Hepatocyte (in vitro differentiated cells): ENCODE measurements around the gene FBLN1. TPM values are rescaled to one million over a fixed set of nuclear protein-coding genes. Genes with fewer than 3 reads are reported as not detected.

Experiments used
- DNase-seq: peaks from one replicate; pipeline ENCODE4 v3.0.0-alpha.2; 2016; ENCODE audit warnings: low spot score
- H2AFZ ChIP-seq: fragments of 200-600 bp; sonication (generic); 2 replicates; pipeline ENCODE4 v1.6.0; 2016; ENCODE audit warnings: antibody characterized with exemption, mild to moderate bottlenecking
- H3K27ac ChIP-seq: fragments of 200-600 bp; sonication (generic); 2 replicates; pipeline ENCODE4 v1.5.1; 2016; ENCODE audit warnings: mild to moderate bottlenecking
- H3K27me3 ChIP-seq: fragments of 200-600 bp; sonication (generic); 2 replicates; pipeline ENCODE4 v1.6.1; 2016
- H3K36me3 ChIP-seq: fragments of 200-600 bp; sonication (generic); replicated peaks from 2 replicates; pipeline ENCODE4 v1.5.1; 2016; ENCODE audit warnings: low read depth; ENCODE audit not compliant: insufficient read depth
- H3K4me1 ChIP-seq: fragments of 200-600 bp; sonication (generic); 2 replicates; pipeline ENCODE4 v1.5.1; 2016; ENCODE audit warnings: mild to moderate bottlenecking, moderate library complexity; ENCODE audit not compliant: insufficient read depth
- H3K4me2 ChIP-seq: fragments of 200-600 bp; sonication (generic); 2 replicates; pipeline ENCODE4 v1.6.0; 2016
- H3K4me3 ChIP-seq: fragments of 200-600 bp; sonication (generic); 2 replicates; pipeline ENCODE4 v1.5.1; 2016; ENCODE audit warnings: mild to moderate bottlenecking
- H3K79me2 ChIP-seq: fragments of 200-600 bp; sonication (generic); 2 replicates; pipeline ENCODE4 v1.6.0; 2017; ENCODE audit warnings: mild to moderate bottlenecking
- H3K9me2 ChIP-seq: fragments of 200-600 bp; sonication (generic); replicated peaks from 2 replicates; pipeline ENCODE4 v1.6.0; 2017; ENCODE audit warnings: mild to moderate bottlenecking; ENCODE audit not compliant: insufficient read depth
- H3K9me3 ChIP-seq: fragments of 200-600 bp; sonication (generic); 2 replicates; pipeline ENCODE4 v1.5.1; 2016; ENCODE audit warnings: low read depth, mild to moderate bottlenecking
- H4K20me1 ChIP-seq: fragments of 200-600 bp; sonication (generic); 2 replicates; pipeline ENCODE4 v1.6.0; 2016; ENCODE audit warnings: mild to moderate bottlenecking; ENCODE audit not compliant: insufficient read depth, poor library complexity, severe bottlenecking
- EZH2 ChIP-seq: fragments of 200-600 bp; sonication (generic); IDR thresholded peaks from 2 replicates; pipeline ENCODE4 v1.6.1; 2016; ENCODE audit warnings: antibody characterized with exemption, mild to moderate bottlenecking, borderline replicate concordance
- EZH2phosphoT487 ChIP-seq: fragments of 200-600 bp; sonication (generic); IDR thresholded peaks from one replicate; pipeline ENCODE4 v1.6.1; 2018; ENCODE audit warnings: antibody characterized with exemption, mild to moderate bottlenecking, low read depth, moderate library complexity; ENCODE audit not compliant: unreplicated experiment, severe bottlenecking
- WGBS: methylation state at CpG from one replicate; pipeline ENCODE4 v1.1.6; 2016; ENCODE audit warnings: low lambda C conversion rate; ENCODE audit errors: missing lambda C conversion rate; 5-methylcytosine and 5-hydroxymethylcytosine counted together
- polyA plus RNA-seq: library from polyadenylated mRNA; unstranded; fragments of >200 nt; fragmentation: Nextera tagmentation; extraction: Ambion mirVana; gene quantifications from 2 replicates; pipeline ENCODE4 v1.2.1, GENCODE V29; 2016
- total RNA-seq: library from RNA; depleted of rRNA; stranded (reverse); fragments of >200 nt; gene quantifications from 2 replicates; pipeline ENCODE4 v1.2.3, GENCODE V29; 2014
- TF ChIP-seq, protein P1 (sequence below): fragments of 200-600 bp; sonication (generic); IDR thresholded peaks from 2 replicates; pipeline ENCODE4 v1.5.1; 2016; ENCODE audit warnings: antibody characterized with exemption, mild to moderate bottlenecking; ENCODE audit not compliant: poor library complexity

FBLN1 gene
- total and polyA plus RNA-seq, 2 experiments from 2014 or later, result 201 to 669 TPM

DNA sequence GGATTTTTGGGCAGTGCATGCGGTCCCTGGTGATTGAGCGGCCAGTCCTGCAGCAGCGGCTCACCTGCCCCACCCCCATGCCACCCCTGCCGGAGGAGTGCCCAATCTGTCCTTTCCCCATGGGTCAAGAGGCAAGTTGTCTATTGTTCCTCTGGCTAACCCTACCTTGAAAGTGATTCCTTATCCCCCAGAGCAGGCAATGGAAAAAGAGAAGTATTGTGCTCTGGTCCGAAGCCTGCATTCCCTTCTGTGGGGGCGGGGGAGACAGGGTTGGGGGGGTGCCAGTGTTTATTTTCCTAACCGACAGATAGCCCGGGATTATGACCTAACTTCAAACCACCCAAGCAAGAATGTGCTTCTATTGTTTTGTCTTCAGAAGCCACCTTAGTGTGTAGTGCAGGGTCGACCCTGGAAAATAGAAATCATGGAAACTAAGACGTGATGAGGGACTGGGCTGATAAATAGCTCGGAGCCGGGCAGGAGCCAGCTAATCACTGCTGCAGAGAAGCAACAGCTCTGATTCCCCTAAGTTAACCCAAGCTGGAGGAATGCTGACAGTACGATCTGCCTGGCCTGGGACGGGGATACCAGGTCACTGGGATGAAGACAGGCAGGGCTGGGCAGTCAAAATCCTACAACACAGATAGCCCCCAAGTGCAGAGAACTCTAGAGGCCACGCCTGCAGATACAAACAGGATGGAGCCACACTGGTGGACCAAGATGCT is 130.3 kb downstream of the FBLN1 start:
- Histone ChIP-seq H3K27me3 (peaks cover 6% of the 10 kb centered on the region), H3K4me2 (peak overlapping the region; percentile 58), H2AFZ (no peak overlapping the region), H3K27ac (no peak overlapping the region), H3K4me1 (no peaks in the 10 kb centered on the region), H3K9me3 (no peaks in the 10 kb centered on the region), H3K4me3 (no peak overlapping the region), H3K9me2 (no peaks in the 10 kb centered on the region), H4K20me1 (no peaks in the 10 kb centered on the region), H3K36me3 (no peaks in the 10 kb centered on the region), H3K79me2 (no peaks in the 10 kb centered on the region)
- no peak for DNase-seq
- 18% methylated on average over 15 of the region's 15 CpGs for WGBS
- TF ChIP-seq, protein P1, sequence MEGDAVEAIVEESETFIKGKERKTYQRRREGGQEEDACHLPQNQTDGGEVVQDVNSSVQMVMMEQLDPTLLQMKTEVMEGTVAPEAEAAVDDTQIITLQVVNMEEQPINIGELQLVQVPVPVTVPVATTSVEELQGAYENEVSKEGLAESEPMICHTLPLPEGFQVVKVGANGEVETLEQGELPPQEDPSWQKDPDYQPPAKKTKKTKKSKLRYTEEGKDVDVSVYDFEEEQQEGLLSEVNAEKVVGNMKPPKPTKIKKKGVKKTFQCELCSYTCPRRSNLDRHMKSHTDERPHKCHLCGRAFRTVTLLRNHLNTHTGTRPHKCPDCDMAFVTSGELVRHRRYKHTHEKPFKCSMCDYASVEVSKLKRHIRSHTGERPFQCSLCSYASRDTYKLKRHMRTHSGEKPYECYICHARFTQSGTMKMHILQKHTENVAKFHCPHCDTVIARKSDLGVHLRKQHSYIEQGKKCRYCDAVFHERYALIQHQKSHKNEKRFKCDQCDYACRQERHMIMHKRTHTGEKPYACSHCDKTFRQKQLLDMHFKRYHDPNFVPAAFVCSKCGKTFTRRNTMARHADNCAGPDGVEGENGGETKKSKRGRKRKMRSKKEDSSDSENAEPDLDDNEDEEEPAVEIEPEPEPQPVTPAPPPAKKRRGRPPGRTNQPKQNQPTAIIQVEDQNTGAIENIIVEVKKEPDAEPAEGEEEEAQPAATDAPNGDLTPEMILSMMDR, result no peak
- TF ChIP-seq EZH2phosphoT487 (no peak), EZH2 (no peak)

DNA sequence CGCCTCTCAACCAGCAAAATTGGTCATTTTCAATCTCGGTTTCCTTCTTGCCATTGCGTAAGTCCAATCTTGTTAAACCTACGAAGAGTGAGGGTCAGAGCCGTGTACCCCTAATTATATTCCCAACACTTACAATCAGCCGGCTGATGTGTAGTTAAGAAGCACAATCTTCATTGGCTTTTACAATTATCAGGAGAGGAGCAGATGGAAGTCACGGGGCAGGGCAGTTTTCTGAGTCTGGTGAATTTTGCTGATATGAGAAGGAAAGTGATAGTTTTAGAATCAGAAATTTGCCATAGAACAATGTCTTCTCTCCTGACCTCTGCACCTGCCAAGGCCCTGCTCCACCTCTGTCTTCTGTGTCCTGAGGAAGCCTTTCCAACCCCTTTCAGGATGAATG is 134.0 kb downstream of the FBLN1 start:
- Histone ChIP-seq H3K36me3 (no peaks in the 10 kb centered on the region), H3K27ac (no peak overlapping the region), H3K4me1 (no peaks in the 10 kb centered on the region), H3K9me3 (no peaks in the 10 kb centered on the region), H3K27me3 (peaks cover 6% of the 10 kb centered on the region), H3K79me2 (no peaks in the 10 kb centered on the region), H2AFZ (no peak overlapping the region), H3K4me2 (no peak overlapping the region), H4K20me1 (no peaks in the 10 kb centered on the region), H3K4me3 (no peak overlapping the region), H3K9me2 (no peaks in the 10 kb centered on the region)
- DNase-seq, result no peak
- WGBS, result 85% methylated on average over 7 of the region's 7 CpGs
- TF ChIP-seq EZH2 (no peak), EZH2phosphoT487 (no peak)
- TF ChIP-seq, protein P1, result no peak

DNA sequence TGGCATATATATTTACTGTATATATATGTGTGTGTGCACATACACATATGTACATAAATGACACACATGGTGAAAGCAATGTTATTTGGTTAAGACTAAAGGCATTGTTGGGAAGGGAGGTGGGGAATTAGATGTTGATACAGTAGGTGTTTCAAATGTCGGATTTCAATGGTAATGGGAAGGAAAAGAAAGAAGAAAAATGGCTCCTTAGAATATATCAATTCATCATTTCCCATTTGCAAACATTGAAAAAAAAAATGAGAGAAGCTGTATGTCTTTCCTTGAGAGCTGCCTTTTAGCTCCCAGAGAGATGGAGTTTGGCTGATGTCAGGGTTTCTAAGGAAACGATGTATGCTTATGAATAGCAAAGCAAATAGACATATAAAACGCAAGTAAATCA is 135.5 kb downstream of the FBLN1 start:
- peaks cover 13% of the 10 kb centered on the region for H3K27me3 ChIP-seq
- 87% methylated on average over 3 of the region's 3 CpGs for WGBS

More for the DNA sequence above, 135.5 kb downstream of the FBLN1 start:
- no peak overlapping the region for H3K4me2 ChIP-seq
- no peaks in the 10 kb centered on the region for H3K79me2 ChIP-seq
- no peaks in the 10 kb centered on the region for H3K9me3 ChIP-seq
- H4K20me1 ChIP-seq, result no peaks in the 10 kb centered on the region
- DNase-seq, result no peak
- no peaks in the 10 kb centered on the region for H3K9me2 ChIP-seq
- H3K27ac ChIP-seq, result no peak overlapping the region
- no peak overlapping the region for H3K4me3 ChIP-seq
- H3K4me1 ChIP-seq, result no peaks in the 10 kb centered on the region
- H2AFZ ChIP-seq, result no peak overlapping the region
- no peaks in the 10 kb centered on the region for H3K36me3 ChIP-seq
- TF ChIP-seq EZH2phosphoT487 (no peak), EZH2 (no peak)
- TF ChIP-seq, protein P1, result no peak
